ENCODE results near the gene LIN7B.

The LIN7B gene

DNA sequence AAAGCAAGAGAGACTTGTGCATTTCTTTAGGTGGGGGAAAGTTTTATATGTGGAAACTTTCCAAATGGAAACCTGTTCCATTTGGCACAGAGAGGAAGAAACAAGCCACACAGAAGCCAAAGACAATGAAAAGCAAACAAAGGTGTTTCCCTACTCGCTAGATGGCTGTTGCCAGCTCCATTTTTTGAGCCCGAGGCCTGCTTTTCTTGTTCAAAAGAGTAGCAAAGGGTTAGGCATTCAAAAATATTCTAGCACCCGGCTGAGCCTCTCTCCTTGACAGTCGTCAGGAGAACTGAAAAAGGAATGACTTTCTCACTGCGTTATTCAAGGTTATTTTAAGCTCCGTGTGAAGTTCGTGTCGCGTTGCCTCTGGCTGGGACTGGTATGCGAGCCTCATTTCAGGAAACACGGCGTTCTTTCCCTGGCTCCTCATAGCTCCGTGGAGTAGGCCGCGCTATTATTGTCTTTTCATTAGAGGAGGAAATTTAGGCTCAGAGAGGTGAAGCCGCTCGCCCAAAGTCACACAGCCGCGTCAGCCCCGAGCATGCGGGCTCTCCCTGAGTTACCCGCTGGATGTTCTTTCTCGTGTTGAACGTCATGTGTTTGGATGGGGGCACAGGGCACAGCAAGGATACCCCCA lies 51.1 kb downstream of the LIN7B start:
- no peak for DNase-seq (ENCODE audit: low read depth, low spot score)

GRCh38 chr19:49165865-49166301 lies 51.7 kb downstream of the LIN7B start:
- DNase-seq (ENCODE audit: low read depth, low spot score): no peak

- DNase-seq (ENCODE audit: low read depth, low spot score): no peak
Observed at GRCh38 chr19:49167857-49168409, 53.8 kb downstream of the LIN7B start.

Measured in smooth muscle cell of the brain vasculature (primary cell).